H1 (cell line): Measurements from ENCODE around the gene UEVLD. TPM values are rescaled to one million over a fixed set of nuclear protein-coding genes. Genes with fewer than 3 reads are reported as not detected.

Experiments used
- CTCF ChIA-PET: fragments of 300-600 bp; sonication (Branson Sonifier 250); formaldehyde crosslinking; loops from one replicate; lab custom pipeline; 2021; ENCODE audit not compliant: partially characterized antibody; lab: Charles Lee
- POLR2A ChIA-PET: fragments of 300-600 bp; sonication (Branson Sonifier 250); formaldehyde crosslinking; loops from one replicate; lab custom pipeline; 2021; ENCODE audit warnings: inconsistent platforms; ENCODE audit not compliant: partially characterized antibody; lab: Charles Lee
- DNase-seq, 2 experiments: peaks; one replicate each; pipeline versions ENCODE4 v3.0.0 to v3.0.0-alpha.2; 2010 to 2022; ENCODE audit warnings: low spot score in 2 of 2, low read depth in 1 of 2, mixed read lengths in 1 of 2
- FAIRE-seq: peaks from 2 replicates; lab custom pipeline; 2011; peaks lifted over from hg19 to GRCh38; lab: Jason Lieb, UNC
- H2AFZ ChIP-seq: 2 replicates; pipeline ENCODE4 v1.8.1; 2012; ENCODE audit warnings: low read length, inconsistent platforms
- H2AK5ac ChIP-seq: 2 replicates; pipeline ENCODE4 v1.6.1; 2013; ENCODE audit warnings: low read depth, low read length
- H2BK120ac ChIP-seq: replicated peaks from 2 replicates; pipeline ENCODE3; 2013; ENCODE audit warnings: low read depth, low read length, inconsistent platforms
- H2BK12ac ChIP-seq: 2 replicates; pipeline ENCODE4 v1.6.1; 2013; ENCODE audit warnings: low read depth, low read length
- H2BK15ac ChIP-seq: 2 replicates; pipeline ENCODE4 v1.6.1; 2013; ENCODE audit warnings: low read length
- H2BK20ac ChIP-seq: 2 replicates; pipeline ENCODE4 v1.6.1; 2013; ENCODE audit warnings: low read length
- H2BK5ac ChIP-seq: 2 replicates; pipeline ENCODE4 v1.6.1; 2013; ENCODE audit warnings: low read depth, low read length
- H3K14ac ChIP-seq: 2 replicates; pipeline ENCODE4 v1.6.1; 2013; ENCODE audit warnings: inconsistent platforms; ENCODE audit not compliant: insufficient read length
- H3K18ac ChIP-seq: 2 replicates; pipeline ENCODE4 v1.6.1; 2013; ENCODE audit warnings: low read length; ENCODE audit errors: extremely low read depth
- H3K23ac ChIP-seq: 2 replicates; pipeline ENCODE4 v1.6.1; 2013; ENCODE audit warnings: inconsistent platforms; ENCODE audit not compliant: insufficient read length
- H3K23me2 ChIP-seq: 2 replicates; pipeline ENCODE4 v1.6.1; 2013; ENCODE audit warnings: low read depth, low read length
- H3K27ac ChIP-seq: 2 replicates; pipeline ENCODE4 v1.6.1; 2011; ENCODE audit warnings: low read depth, low read length, inconsistent platforms
- H3K27me3 ChIP-seq, 4 experiments: replicated peaks in 1 of 4; 1 replicate in 1 of 4; 2 replicates in 3 of 4; pipeline versions ENCODE4 v1.6.1 to v1.8.1; 2011 to 2013; ENCODE audit warnings: low read length in 3 of 4, mild to moderate bottlenecking in 3 of 4, inconsistent platforms in 2 of 4, mixed read lengths in 2 of 4, moderate library complexity in 1 of 4; ENCODE audit not compliant: control insufficient read depth in 3 of 4, insufficient read depth in 3 of 4; ENCODE audit errors: extremely low read depth in 1 of 4
- H3K36me3 ChIP-seq, 4 experiments: 2 replicates each; pipeline versions ENCODE4 v1.6.1 to v1.8.1; 2011 to 2013; ENCODE audit warnings: mild to moderate bottlenecking in 4 of 4, low read length in 3 of 4, moderate library complexity in 2 of 4, control low read depth in 1 of 4, inconsistent platforms in 1 of 4; ENCODE audit not compliant: insufficient read depth in 4 of 4, control insufficient read depth in 2 of 4
- H3K4ac ChIP-seq: replicated peaks from 2 replicates; pipeline ENCODE3; 2013; ENCODE audit warnings: low read length, low read depth, mixed read lengths, inconsistent platforms; ENCODE audit not compliant: insufficient read length
- H3K4me1 ChIP-seq, 4 experiments: replicated peaks in 1 of 4; 1 replicate in 1 of 4; 2 replicates in 3 of 4; pipeline versions ENCODE4 v1.6.1 to v1.8.1; 2011 to 2013; ENCODE audit warnings: low read length in 3 of 4, inconsistent platforms in 2 of 4, mixed read lengths in 1 of 4; ENCODE audit not compliant: insufficient read depth in 4 of 4, control insufficient read depth in 3 of 4
- H3K4me2 ChIP-seq, 2 experiments: 2 replicates each; pipeline versions ENCODE4 v1.6.1 to v1.8.1; 2011 to 2013; ENCODE audit warnings: low read depth in 2 of 2, low read length in 2 of 2, control low read depth in 1 of 2, inconsistent platforms in 1 of 2, mild to moderate bottlenecking in 1 of 2; ENCODE audit not compliant: insufficient read depth in 1 of 2
- H3K4me3 ChIP-seq, 4 experiments: fragments of 200-600, 300-600 bp in 1 of 4; sonication (generic), shearing (Covaris generic), sonication (Bioruptor Twin) in 1 of 4; 2 replicates each; pipeline versions ENCODE4 v1.5.1 to v1.8.1; 2011 to 2016; ENCODE audit warnings: low read length in 4 of 4, low read depth in 3 of 4, control low read depth in 2 of 4, inconsistent platforms in 2 of 4, mild to moderate bottlenecking in 2 of 4, mixed read lengths in 1 of 4, moderate library complexity in 1 of 4; ENCODE audit not compliant: insufficient read depth in 2 of 4; ENCODE audit errors: extremely low read depth in 1 of 4
- H3K56ac ChIP-seq: replicated peaks from 2 replicates; pipeline ENCODE3; 2013; ENCODE audit warnings: low read depth, mild to moderate bottlenecking, mixed read lengths, low read length, inconsistent platforms; ENCODE audit not compliant: insufficient read length
- H3K79me1 ChIP-seq: 2 replicates; pipeline ENCODE4 v1.6.1; 2013; ENCODE audit warnings: low read depth, low read length, control low read depth
- H3K79me2 ChIP-seq, 2 experiments: 2 replicates each; pipeline versions ENCODE4 v1.6.1 to v1.8.1; 2012 to 2013; ENCODE audit warnings: low read length in 2 of 2, mild to moderate bottlenecking in 2 of 2, inconsistent platforms in 1 of 2; ENCODE audit not compliant: insufficient read depth in 2 of 2, control insufficient read depth in 1 of 2
- H3K9ac ChIP-seq, 4 experiments: replicated peaks in 1 of 4; 1 replicate in 1 of 4; 2 replicates in 3 of 4; pipeline versions ENCODE4 v1.6.1 to v1.8.1; 2011 to 2013; ENCODE audit warnings: low read depth in 3 of 4, low read length in 3 of 4, control low read depth in 2 of 4, mild to moderate bottlenecking in 2 of 4, moderate library complexity in 2 of 4, inconsistent platforms in 1 of 4; ENCODE audit errors: extremely low read depth in 1 of 4
- H3K9me3 ChIP-seq, 2 experiments: 2 replicates each; pipeline versions ENCODE4 v1.6.1 to v1.8.1; 2012 to 2013; ENCODE audit warnings: mild to moderate bottlenecking in 2 of 2, moderate library complexity in 2 of 2, control low read depth in 1 of 2, inconsistent platforms in 1 of 2, low read depth in 1 of 2, low read length in 1 of 2, mixed read lengths in 1 of 2; ENCODE audit not compliant: insufficient read depth in 2 of 2
- H4K20me1 ChIP-seq, 2 experiments: replicated peaks in 1 of 2; 2 replicates each; pipeline versions ENCODE3 to v1.8.1; 2011 to 2013; ENCODE audit warnings: inconsistent platforms in 2 of 2, low read length in 2 of 2, mild to moderate bottlenecking in 1 of 2; ENCODE audit not compliant: insufficient read depth in 2 of 2, control insufficient read depth in 1 of 2
- H4K5ac ChIP-seq: 2 replicates; pipeline ENCODE4 v1.6.1; 2013; ENCODE audit warnings: low read length, low read depth, mixed read lengths, inconsistent platforms; ENCODE audit not compliant: insufficient read length
- H4K8ac ChIP-seq: 2 replicates; pipeline ENCODE4 v1.8.0; 2013; ENCODE audit warnings: mild to moderate bottlenecking, moderate library complexity, low read length, inconsistent platforms; ENCODE audit not compliant: insufficient read depth; ENCODE audit errors: extremely low read depth
- H4K91ac ChIP-seq: replicated peaks from 2 replicates; pipeline ENCODE3; 2013; ENCODE audit warnings: low read length, mixed read lengths, inconsistent platforms; ENCODE audit not compliant: insufficient read length
- ASH2L ChIP-seq: fragments of 200-600, 300-600 bp; sonication (generic); IDR thresholded peaks from one replicate; pipeline ENCODE4 v1.7.1; 2017; ENCODE audit warnings: low read length
- CBX8 ChIP-seq: fragments of 300-800, 300-1000 bp; sonication (generic); IDR thresholded peaks from 2 replicates; pipeline ENCODE4 v1.7.1; 2016; ENCODE audit warnings: low read depth, low read length, borderline replicate concordance
- CHD2 ChIP-seq: IDR thresholded peaks from 2 replicates; pipeline ENCODE4 v1.6.1; 2012; ENCODE audit warnings: low read length, improper control_type of control experiment
- EZH2 ChIP-seq: fragments of 200-600 bp; sonication (generic); IDR thresholded peaks from 2 replicates; pipeline ENCODE4 v1.7.1; 2012; ENCODE audit warnings: low read depth, mild to moderate bottlenecking, moderate library complexity, low read length, inconsistent platforms; ENCODE audit not compliant: severe bottlenecking
- GABPA ChIP-seq: IDR thresholded peaks from 2 replicates; pipeline ENCODE4 v1.6.1; 2011; ENCODE audit warnings: mild to moderate bottlenecking, low read length, moderate library complexity, borderline replicate concordance; ENCODE audit not compliant: insufficient read depth
- HDAC6 ChIP-seq: IDR thresholded peaks from one replicate; pipeline ENCODE4 v1.7.1; 2012; ENCODE audit warnings: low read depth, mild to moderate bottlenecking, inconsistent platforms, low read length, moderate library complexity
- JUN ChIP-seq: IDR thresholded peaks from 2 replicates; pipeline ENCODE4 v1.6.1; 2011; ENCODE audit warnings: low read depth, mild to moderate bottlenecking, improper control_type of control experiment, low read length
- KDM5A ChIP-seq: fragments of 200-600 bp; IDR thresholded peaks from 2 replicates; pipeline ENCODE4 v1.7.1; 2012; ENCODE audit warnings: mild to moderate bottlenecking, low read length, inconsistent platforms, mixed read lengths
- RFX5 ChIP-seq: IDR thresholded peaks from 2 replicates; pipeline ENCODE4 v1.6.1; 2011; ENCODE audit warnings: low read depth, low read length, improper control_type of control experiment, borderline replicate concordance
- SP2 ChIP-seq: IDR thresholded peaks from 2 replicates; pipeline ENCODE4 v1.6.1; 2012; ENCODE audit warnings: mild to moderate bottlenecking, low read length, inconsistent platforms
- TAF1 ChIP-seq: IDR thresholded peaks from 2 replicates; pipeline ENCODE4 v1.6.1; 2011; ENCODE audit warnings: mild to moderate bottlenecking, low read depth, low read length
- TAF7 ChIP-seq: optimal IDR thresholded peaks from 2 replicates; pipeline ENCODE3; 2011; ENCODE audit warnings: low read depth, mild to moderate bottlenecking, inconsistent platforms, low read length, moderate library complexity, borderline replicate concordance
- TEAD4 ChIP-seq: IDR thresholded peaks from 2 replicates; pipeline ENCODE4 v1.6.1; 2012; ENCODE audit warnings: low read depth, low read length, inconsistent platforms, mixed read lengths
- WGBS, 2 experiments: shearing (Covaris generic) in 1 of 2; methylation state at CpG; one replicate each; pipeline versions ENCODE4 v1.1.6 to v1.1.7; 2013 to 2015; ENCODE audit warnings: low lambda C conversion rate in 2 of 2, mixed read lengths in 2 of 2, inconsistent platforms in 1 of 2, low coverage in 1 of 2, missing lambda C conversion rate in 1 of 2; ENCODE audit not compliant: insufficient replicate concordance in 2 of 2, insufficient coverage in 1 of 2, insufficient read length in 1 of 2; ENCODE audit errors: extremely low coverage in 1 of 2, missing lambda C conversion rate in 1 of 2; 5-methylcytosine and 5-hydroxymethylcytosine counted together
- polyA plus RNA-seq, 7 experiments: library from polyadenylated mRNA; depleted of rRNA in 3 of 7; stranded (reverse) in 5 of 7; unstranded in 2 of 7; fragments of >200 nt in 5 of 7; fragments of 200-250 nt in 2 of 7; gene quantifications; 1 replicate in 5 of 7; 2 replicates in 1 of 7; 4 replicates in 1 of 7; pipeline versions ENCODE4 v1.2.1 to v1.2.3, GENCODE V29; 2011 to 2013; ENCODE audit warnings: missing spikeins in 2 of 7, mixed read lengths in 2 of 7
- total RNA-seq: library from RNA; stranded (reverse); fragmentation: NEBNext Ultra II Directional; extraction: Animal tissue kit (Norgen Biotek cat#: 25700); gene quantifications from 2 replicates; pipeline ENCODE4 v1.2.1, GENCODE V29; 2021
- TF ChIP-seq, protein P1 (sequence below): IDR thresholded peaks from 2 replicates; pipeline ENCODE4 v1.6.1; 2012; ENCODE audit warnings: inconsistent platforms
- TF ChIP-seq, protein P2 (sequence below): IDR thresholded peaks from 2 replicates; pipeline ENCODE4 v1.6.1; 2012; ENCODE audit warnings: inconsistent platforms

UEVLD gene
- total and polyA plus RNA-seq, 2 of the 8 experiments (the other 6 are each of a cell fraction or from before 2014, with no cell fraction given): 4.1 to 7.3 TPM

DNA sequence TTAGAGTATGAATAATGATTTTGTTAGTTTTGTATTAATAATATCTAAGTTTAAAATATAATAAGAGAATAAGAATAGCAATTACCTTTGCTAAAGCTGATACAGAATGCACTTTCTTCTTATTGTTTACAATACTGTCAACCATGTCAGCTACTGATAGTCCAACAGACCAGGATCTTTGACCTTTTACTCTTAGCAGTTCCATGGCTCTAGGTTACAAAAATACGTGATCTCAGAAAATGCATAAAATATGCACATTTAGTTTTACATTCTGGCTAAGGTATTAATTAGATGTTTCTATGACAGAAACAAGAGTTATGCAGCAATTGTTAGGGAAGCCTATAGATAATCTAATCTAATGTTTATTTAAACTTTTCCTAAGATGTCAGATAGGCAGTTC, 54.3 kb downstream of the UEVLD start:
- no peak overlapping the region for H3K56ac ChIP-seq
- H4K8ac ChIP-seq: no peak overlapping the region
- no peak for DNase-seq
- H3K4me2 ChIP-seq: no peak overlapping the region
- no peak overlapping the region for H3K23ac ChIP-seq
- no peak overlapping the region for H2BK12ac ChIP-seq
- no peak overlapping the region for H2BK120ac ChIP-seq
- no peaks in the 10 kb centered on the region for H3K23me2 ChIP-seq
- no peak overlapping the region for H4K5ac ChIP-seq
- no peak overlapping the region for H2BK15ac ChIP-seq
- H3K4me1 ChIP-seq: no peaks in the 10 kb centered on the region
- no peak overlapping the region for H2BK5ac ChIP-seq
- no peak overlapping the region for H3K4ac ChIP-seq
- H3K14ac ChIP-seq: no peak overlapping the region
- H3K27me3 ChIP-seq: no peaks in the 10 kb centered on the region
- no peak overlapping the region for H3K4me3 ChIP-seq
- no peak for FAIRE-seq
- H2AK5ac ChIP-seq: no peak overlapping the region
- CTCF ChIA-PET: interaction anchor here (0.6 kb wide), 1 partner anchor 118 kb away, joined by 3 read pairs; no protein-coding TSS in a partner anchor
- no peaks in the 10 kb centered on the region for H3K36me3 ChIP-seq
- no peak overlapping the region for H3K18ac ChIP-seq
- H3K79me2 ChIP-seq: no peaks in the 10 kb centered on the region
- H3K9me3 ChIP-seq: no peaks in the 10 kb centered on the region
- H3K27ac ChIP-seq: no peak overlapping the region
- no peaks in the 10 kb centered on the region for H3K79me1 ChIP-seq
- no peaks in the 10 kb centered on the region for H4K20me1 ChIP-seq
- TF ChIP-seq GABPA: no peak
- no peak for TF ChIP-seq TEAD4
- no peak for TF ChIP-seq SP2
- TF ChIP-seq KDM5A: no peak
- TF ChIP-seq EZH2: no peak
- TF ChIP-seq ASH2L: no peak
- TF ChIP-seq TAF1: no peak
- TF ChIP-seq, protein P1, sequence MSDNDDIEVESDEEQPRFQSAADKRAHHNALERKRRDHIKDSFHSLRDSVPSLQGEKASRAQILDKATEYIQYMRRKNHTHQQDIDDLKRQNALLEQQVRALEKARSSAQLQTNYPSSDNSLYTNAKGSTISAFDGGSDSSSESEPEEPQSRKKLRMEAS: no peak
- no peak for TF ChIP-seq CHD2
- no peak for TF ChIP-seq HDAC6
- no peak for TF ChIP-seq CBX8
- TF ChIP-seq JUN: no peak
- TF ChIP-seq TAF7: no peak
- no peak for TF ChIP-seq RFX5
- TF ChIP-seq, protein P2, sequence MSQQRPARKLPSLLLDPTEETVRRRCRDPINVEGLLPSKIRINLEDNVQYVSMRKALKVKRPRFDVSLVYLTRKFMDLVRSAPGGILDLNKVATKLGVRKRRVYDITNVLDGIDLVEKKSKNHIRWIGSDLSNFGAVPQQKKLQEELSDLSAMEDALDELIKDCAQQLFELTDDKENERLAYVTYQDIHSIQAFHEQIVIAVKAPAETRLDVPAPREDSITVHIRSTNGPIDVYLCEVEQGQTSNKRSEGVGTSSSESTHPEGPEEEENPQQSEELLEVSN: no peak
- TF ChIP-seq, all 59 proteins: peak for 0
- Histone ChIP-seq H2AFZ (no peak overlapping the region), H3K9ac (no peak overlapping the region), H4K91ac (no peak overlapping the region), H2BK20ac (no peak overlapping the region)
- WGBS, 2 experiments: 88% methylated on average over 1 of the region's 1 CpG; no CpG with 5 or more reads in 1 of the 2 experiments
- POLR2A ChIA-PET: no interaction called here
